Urothelium cell line (cell line): ENCODE data around the gene ASTN1.
A peak's percentile ranks its signal among the peaks of the same experiment; 100 is the strongest.

Source experiments
- DNase-seq: peaks from one replicate; pipeline ENCODE4 v3.0.0; 2011; ENCODE audit warnings: low spot score, mixed read lengths
- FAIRE-seq: peaks from 2 replicates; lab custom pipeline; 2011; peaks lifted over from hg19 to GRCh38; lab: Jason Lieb, UNC

ASTN1 gene

GRCh38 chr1:176849281-176849680, 315.2 kb downstream of the ASTN1 start:
- DNase-seq (no peak), FAIRE-seq (no peak)

- FAIRE-seq, result no peak
- no peak for DNase-seq
Observed at GRCh38 chr1:176847052-176847451, 317.5 kb downstream of the ASTN1 start.

- FAIRE-seq (no peak), DNase-seq (peak; percentile 46)
Observed at GRCh38 chr1:176843352-176844297, 320.9 kb downstream of the ASTN1 start.

GRCh38 chr1:176841238-176841637, 323.3 kb downstream of the ASTN1 start:
- DNase-seq (no peak), FAIRE-seq (no peak)

- DNase-seq (no peak), FAIRE-seq (no peak)
Observed at GRCh38 chr1:176839216-176839615, 325.3 kb downstream of the ASTN1 start.

- DNase-seq (no peak), FAIRE-seq (no peak)
Observed at GRCh38 chr1:176838276-176838995, 326.1 kb downstream of the ASTN1 start.

- DNase-seq (no peak), FAIRE-seq (no peak)
Observed at GRCh38 chr1:176837708-176838107, 326.8 kb downstream of the ASTN1 start.

- FAIRE-seq (no peak), DNase-seq (no peak)
Observed at GRCh38 chr1:176831150-176831549, 333.4 kb downstream of the ASTN1 start.

GRCh38 chr1:176829261-176829660, 335.3 kb downstream of the ASTN1 start:
- DNase-seq, result no peak
- FAIRE-seq, result no peak

GRCh38 chr1:176826265-176826664, 338.2 kb downstream of the ASTN1 start:
- no peak for DNase-seq
- FAIRE-seq, result no peak

- no peak for DNase-seq
- FAIRE-seq, result no peak
Observed at GRCh38 chr1:176820391-176821031, 344.0 kb downstream of the ASTN1 start.

GRCh38 chr1:176816232-176816631, 348.3 kb downstream of the ASTN1 start:
- DNase-seq (no peak), FAIRE-seq (no peak)

GRCh38 chr1:176815621-176816020, 348.9 kb downstream of the ASTN1 start:
- DNase-seq (no peak), FAIRE-seq (no peak)

GRCh38 chr1:176811511-176812288, 352.8 kb downstream of the ASTN1 start:
- no peak for DNase-seq
- FAIRE-seq, result no peak

- FAIRE-seq (no peak), DNase-seq (no peak)
Observed at GRCh38 chr1:176809292-176809691, 355.2 kb downstream of the ASTN1 start.
